RWPE2 (cell line): ENCODE measurements around the gene CASQ1.

ENCODE experiments used
- ATAC-seq: fragments of 200-7000 bp; cut with Tn5 transposase; 3 replicates; pipeline ENCODE4 v1.9.1; 2021; ENCODE audit warnings: low read depth
- DNase-seq: peaks from one replicate; pipeline ENCODE4 v3.0.0-alpha.2; 2020; ENCODE audit warnings: low spot score
- H3K27ac ChIP-seq: fragments of 450-650 bp; 2 replicates; pipeline ENCODE4 v1.5.1; 2017; ENCODE audit warnings: mild to moderate bottlenecking; ENCODE audit not compliant: poor library complexity, severe bottlenecking
- H3K27me3 ChIP-seq: fragments of 250-450 bp; sonication (Bioruptor Pico); 2 replicates; pipeline ENCODE4 v1.5.1; 2021; ENCODE audit warnings: mild to moderate bottlenecking, moderate library complexity; ENCODE audit not compliant: insufficient read depth, poor library complexity, severe bottlenecking
- H3K36me3 ChIP-seq: fragments of 250-450 bp; sonication (Bioruptor Pico); 2 replicates; pipeline ENCODE4 v1.5.1; 2020; ENCODE audit warnings: low read depth, mild to moderate bottlenecking, moderate library complexity
- H3K4me1 ChIP-seq: fragments of 250-450 bp; sonication (Bioruptor Pico); 2 replicates; pipeline ENCODE4 v1.5.1; 2021; ENCODE audit warnings: mild to moderate bottlenecking, moderate library complexity; ENCODE audit not compliant: insufficient read depth, poor library complexity, severe bottlenecking
- H3K4me3 ChIP-seq: fragments of 250-450 bp; sonication (Bioruptor Pico); 2 replicates; pipeline ENCODE4 v1.5.1; 2021; ENCODE audit warnings: mild to moderate bottlenecking, moderate library complexity; ENCODE audit not compliant: severe bottlenecking
- H3K9me3 ChIP-seq: fragments of 250-450 bp; sonication (Bioruptor Pico); 2 replicates; pipeline ENCODE4 v1.5.1; 2021; ENCODE audit warnings: mild to moderate bottlenecking, moderate library complexity; ENCODE audit not compliant: severe bottlenecking
- TF ChIP-seq, protein P1 (sequence below): fragments of 450-650 bp; IDR thresholded peaks from one replicate; pipeline ENCODE4 v1.5.1; 2017; ENCODE audit warnings: mild to moderate bottlenecking, moderate library complexity; ENCODE audit not compliant: poor library complexity, severe bottlenecking

Gene CASQ1

GRCh38 chr1:160189649-160190625 is at the start of gene CASQ1:
TSS of gene CASQ1 (plus strand) at chr1:160190575. CDS start at chr1:160190752, 177 bp downstream.
- H3K36me3 ChIP-seq, result no peaks in the 10 kb centered on the region
- no peaks in the 10 kb centered on the region for H3K9me3 ChIP-seq
- DNase-seq (no peak), ATAC-seq (no peak; the same call in 2 of the 3 replicates)
- no peaks in the 10 kb centered on the region for H3K4me1 ChIP-seq
- no peak within 1 kb of the TSS for H3K4me3 ChIP-seq
- H3K27ac ChIP-seq, result no peak within 1 kb of the TSS
- TF ChIP-seq, protein P1, sequence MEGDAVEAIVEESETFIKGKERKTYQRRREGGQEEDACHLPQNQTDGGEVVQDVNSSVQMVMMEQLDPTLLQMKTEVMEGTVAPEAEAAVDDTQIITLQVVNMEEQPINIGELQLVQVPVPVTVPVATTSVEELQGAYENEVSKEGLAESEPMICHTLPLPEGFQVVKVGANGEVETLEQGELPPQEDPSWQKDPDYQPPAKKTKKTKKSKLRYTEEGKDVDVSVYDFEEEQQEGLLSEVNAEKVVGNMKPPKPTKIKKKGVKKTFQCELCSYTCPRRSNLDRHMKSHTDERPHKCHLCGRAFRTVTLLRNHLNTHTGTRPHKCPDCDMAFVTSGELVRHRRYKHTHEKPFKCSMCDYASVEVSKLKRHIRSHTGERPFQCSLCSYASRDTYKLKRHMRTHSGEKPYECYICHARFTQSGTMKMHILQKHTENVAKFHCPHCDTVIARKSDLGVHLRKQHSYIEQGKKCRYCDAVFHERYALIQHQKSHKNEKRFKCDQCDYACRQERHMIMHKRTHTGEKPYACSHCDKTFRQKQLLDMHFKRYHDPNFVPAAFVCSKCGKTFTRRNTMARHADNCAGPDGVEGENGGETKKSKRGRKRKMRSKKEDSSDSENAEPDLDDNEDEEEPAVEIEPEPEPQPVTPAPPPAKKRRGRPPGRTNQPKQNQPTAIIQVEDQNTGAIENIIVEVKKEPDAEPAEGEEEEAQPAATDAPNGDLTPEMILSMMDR, result no peak
- H3K27me3 ChIP-seq, result no peaks in the 10 kb centered on the region

GRCh38 chr1:160143695-160144094 is 46.7 kb upstream of the CASQ1 start:
- no peak overlapping the region for H3K4me3 ChIP-seq
- TF ChIP-seq, protein P1, result no peak
- H3K27me3 ChIP-seq, result no peaks in the 10 kb centered on the region
- no peak for ATAC-seq
- H3K9me3 ChIP-seq, result no peaks in the 10 kb centered on the region
- no peak for DNase-seq
- H3K27ac ChIP-seq, result no peak overlapping the region
- H3K36me3 ChIP-seq, result no peaks in the 10 kb centered on the region
- no peaks in the 10 kb centered on the region for H3K4me1 ChIP-seq

DNA sequence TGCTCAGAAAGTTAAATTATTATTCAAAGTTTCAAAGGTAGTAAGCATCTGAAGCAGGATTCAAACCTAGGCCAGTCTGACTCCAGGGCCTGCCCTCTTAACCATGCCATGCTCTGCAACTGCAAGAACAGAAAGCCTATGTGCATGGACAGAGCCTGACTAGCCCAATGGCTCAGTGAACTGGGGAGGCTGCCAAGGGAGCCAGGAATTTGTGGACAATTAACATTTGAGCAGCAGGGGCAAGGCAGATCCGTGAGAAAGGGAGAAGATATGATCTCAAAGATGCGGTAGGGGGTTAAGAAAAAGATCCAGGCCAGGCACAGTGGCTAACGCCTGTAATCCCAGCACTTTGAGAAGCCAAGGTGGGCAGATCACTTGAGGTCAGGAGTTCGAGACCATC is 45.5 kb upstream of the CASQ1 start:
- H3K27ac ChIP-seq, result no peak overlapping the region
- no peak for ATAC-seq
- DNase-seq, result no peak

GRCh38 chr1:160146107-160146506 is 44.3 kb upstream of the CASQ1 start:
- TF ChIP-seq, protein P1, result no peak
- no peak for ATAC-seq
- Histone ChIP-seq H3K9me3 (no peaks in the 10 kb centered on the region), H3K27me3 (no peaks in the 10 kb centered on the region), H3K4me1 (peaks cover 7% of the 10 kb centered on the region), H3K36me3 (no peaks in the 10 kb centered on the region), H3K4me3 (no peak overlapping the region), H3K27ac (no peak overlapping the region)
- DNase-seq, result no peak

More for the DNA sequence above, 45.5 kb upstream of the CASQ1 start:
- Histone ChIP-seq H3K9me3 (no peaks in the 10 kb centered on the region), H3K4me3 (no peak overlapping the region), H3K4me1 (peaks cover 7% of the 10 kb centered on the region), H3K27me3 (no peaks in the 10 kb centered on the region), H3K36me3 (no peaks in the 10 kb centered on the region)
- TF ChIP-seq, protein P1, result no peak

DNA sequence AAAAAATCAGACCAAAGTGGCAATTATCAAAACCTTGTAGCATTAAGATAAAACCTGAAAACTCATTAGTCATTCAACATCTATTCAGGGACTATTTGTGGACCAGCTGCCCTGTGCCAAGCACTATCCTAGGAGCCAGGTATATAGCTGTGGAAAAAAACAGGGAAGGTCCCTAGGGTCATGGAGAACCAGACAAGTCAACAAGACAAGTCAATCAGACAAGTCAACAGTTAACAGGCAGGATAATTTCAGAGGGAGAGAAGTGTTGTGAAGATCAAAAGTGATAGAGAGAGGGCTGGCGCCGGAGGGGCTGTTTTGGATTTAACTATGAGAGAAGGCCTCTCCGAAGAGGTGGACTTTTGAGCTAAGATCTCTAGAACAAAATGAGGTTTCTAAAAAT is 42.3 kb upstream of the CASQ1 start:
- DNase-seq, result no peak
- ATAC-seq, result no peak
- Histone ChIP-seq H3K27ac (no peak overlapping the region), H3K36me3 (no peaks in the 10 kb centered on the region), H3K9me3 (no peaks in the 10 kb centered on the region), H3K27me3 (no peaks in the 10 kb centered on the region), H3K4me3 (no peak overlapping the region), H3K4me1 (peaks cover 7% of the 10 kb centered on the region)
- TF ChIP-seq, protein P1, result no peak
